GM23338 (cell line): ENCODE measurements around the gene C2CD4A. TPM values are rescaled to one million over a fixed set of nuclear protein-coding genes. Genes with fewer than 3 reads are reported as not detected.

Source experiments
- ATAC-seq: fragments of 200-7000 bp; cut with Tn5 transposase; 3 replicates; pipeline ENCODE4 v1.9.1; 2020
- DNase-seq: peaks from one replicate; pipeline ENCODE4 v3.0.0-alpha.2; 2015; ENCODE audit warnings: low spot score
- H2AFZ ChIP-seq: fragments of 200-600 bp; sonication (generic); 2 replicates; pipeline ENCODE4 v1.8.0; 2016; ENCODE audit warnings: antibody characterized with exemption, mild to moderate bottlenecking, moderate library complexity
- H3F3A ChIP-seq: fragments of 200-600 bp; sonication (generic); replicated peaks from 2 replicates; pipeline ENCODE4 v1.8.0; 2017; ENCODE audit warnings: antibody characterized with exemption, mixed run types, low read depth
- H3K27ac ChIP-seq: fragments of 200-600 bp; sonication (generic); 2 replicates; pipeline ENCODE4 v1.6.1; 2016; ENCODE audit warnings: low read depth
- H3K27me3 ChIP-seq: fragments of 200-600 bp; sonication (generic); 2 replicates; pipeline ENCODE4 v1.8.0; 2016; ENCODE audit warnings: mild to moderate bottlenecking, mixed run types, moderate library complexity; ENCODE audit not compliant: insufficient read depth
- H3K36me3 ChIP-seq: fragments of 200-600 bp; sonication (generic); 2 replicates; pipeline ENCODE4 v1.8.0; 2016; ENCODE audit warnings: mild to moderate bottlenecking; ENCODE audit not compliant: insufficient read depth
- H3K4me1 ChIP-seq: fragments of 200-600 bp; sonication (generic); 2 replicates; pipeline ENCODE4 v1.8.0; 2016; ENCODE audit warnings: mild to moderate bottlenecking, moderate library complexity; ENCODE audit not compliant: insufficient read depth
- H3K4me2 ChIP-seq: fragments of 200-600 bp; sonication (generic); 2 replicates; pipeline ENCODE4 v1.7.1; 2017; ENCODE audit warnings: mixed run types
- H3K4me3 ChIP-seq: fragments of 200-600 bp; sonication (generic); 2 replicates; pipeline ENCODE4 v1.6.1; 2016; ENCODE audit warnings: mixed run types
- H3K79me2 ChIP-seq: fragments of 200-600 bp; sonication (generic); replicated peaks from 2 replicates; pipeline ENCODE4 v1.8.0; 2017; ENCODE audit warnings: mild to moderate bottlenecking; ENCODE audit not compliant: insufficient read depth
- H3K9me2 ChIP-seq: fragments of 200-600 bp; sonication (generic); 2 replicates; pipeline ENCODE4 v1.8.0; 2017; ENCODE audit not compliant: insufficient read depth
- H4K20me1 ChIP-seq: fragments of 200-600 bp; sonication (generic); replicated peaks from 2 replicates; pipeline ENCODE4 v1.8.0; 2017; ENCODE audit warnings: mild to moderate bottlenecking; ENCODE audit not compliant: insufficient read depth
- H3K27ac Mint-ChIP-seq: 2 replicates; pipeline ENCODE4 v1.8.0; 2020; ENCODE audit warnings: inconsistent platforms, mild to moderate bottlenecking, moderate library complexity, mixed read lengths
- H3K27me3 Mint-ChIP-seq: 3 replicates; pipeline ENCODE4 v1.8.0; 2022; ENCODE audit warnings: low read depth, mild to moderate bottlenecking, moderate library complexity, mixed read lengths, inconsistent platforms; ENCODE audit not compliant: insufficient read depth, poor library complexity
- H3K36me3 Mint-ChIP-seq: 3 replicates; pipeline ENCODE4 v1.8.0; 2021; ENCODE audit warnings: low read depth, mild to moderate bottlenecking, inconsistent platforms, moderate library complexity, mixed read lengths
- H3K4me1 Mint-ChIP-seq: 3 replicates; pipeline ENCODE4 v1.8.0; 2020; ENCODE audit warnings: mild to moderate bottlenecking, inconsistent platforms, mixed read lengths
- H3K4me3 Mint-ChIP-seq: 3 replicates; pipeline ENCODE4 v1.8.0; 2021; ENCODE audit warnings: moderate library complexity, mild to moderate bottlenecking, inconsistent platforms, mixed read lengths
- H3K9me3 Mint-ChIP-seq: 3 replicates; pipeline ENCODE4 v1.8.0; 2020; ENCODE audit warnings: moderate library complexity, mild to moderate bottlenecking, inconsistent platforms, mixed read lengths
- CREB1 ChIP-seq: fragments of 250-450 bp; sonication (Bioruptor Pico); IDR thresholded peaks from 2 replicates; pipeline ENCODE4 v1.5.0; 2020; ENCODE audit warnings: low read depth, mild to moderate bottlenecking, moderate library complexity
- EZH2 ChIP-seq: fragments of 200-600 bp; sonication (generic); IDR thresholded peaks from one replicate; pipeline ENCODE4 v1.8.0; 2017; ENCODE audit warnings: antibody characterized with exemption, mild to moderate bottlenecking, low read depth; ENCODE audit not compliant: unreplicated experiment
- EZH2phosphoT487 ChIP-seq: fragments of 200-600 bp; sonication (generic); IDR thresholded peaks from one replicate; pipeline ENCODE4 v1.8.1; 2018; ENCODE audit warnings: antibody characterized with exemption; ENCODE audit not compliant: unreplicated experiment
- NANOG ChIP-seq: IDR thresholded peaks from 2 replicates; pipeline ENCODE4 v1.6.1; 2016; ENCODE audit warnings: antibody characterized with exemption, borderline replicate concordance
- POLR2AphosphoS5 ChIP-seq: IDR thresholded peaks from 2 replicates; pipeline ENCODE4 v1.6.1; 2016; ENCODE audit warnings: antibody characterized with exemption, low read depth
- STAT1 ChIP-seq: IDR thresholded peaks from one replicate; pipeline ENCODE4 v1.6.1; 2016; ENCODE audit warnings: antibody characterized with exemption; ENCODE audit not compliant: unreplicated experiment
- polyA plus RNA-seq: library from polyadenylated mRNA; unstranded; fragments of >200 nt; fragmentation: Nextera tagmentation; extraction: Ambion mirVana; gene quantifications from 2 replicates; pipeline ENCODE4 v1.2.1, GENCODE V29; 2016
- total RNA-seq: library from RNA; depleted of rRNA; stranded (reverse); fragments of >200 nt; shearing (Covaris generic); gene quantifications from 2 replicates; pipeline ENCODE4 v1.2.3, GENCODE V29; 2014
- TF ChIP-seq, protein P1 (sequence below): IDR thresholded peaks from one replicate; pipeline ENCODE4 v1.6.1; 2018; ENCODE audit warnings: antibody characterized with exemption; ENCODE audit not compliant: unreplicated experiment
- TF ChIP-seq, protein P2 (sequence below), 2 experiments: fragments of 200-600 bp in 1 of 2; sonication (generic) in 1 of 2; conservative IDR thresholded peaks; 2 replicates each; pipeline versions ENCODE4 v1.5.1 to v1.6.1; 2016 to 2017; ENCODE audit warnings: antibody characterized with exemption in 2 of 2, low read depth in 2 of 2, mild to moderate bottlenecking in 2 of 2, moderate library complexity in 1 of 2
- TF ChIP-seq, protein P3 (sequence below): IDR thresholded peaks from 2 replicates; pipeline ENCODE4 v1.6.1; 2016; ENCODE audit warnings: antibody characterized with exemption

C2CD4A gene
- total and polyA plus RNA-seq, 2 experiments from 2014 or later: 0.07 TPM; not detected in 1

DNA sequence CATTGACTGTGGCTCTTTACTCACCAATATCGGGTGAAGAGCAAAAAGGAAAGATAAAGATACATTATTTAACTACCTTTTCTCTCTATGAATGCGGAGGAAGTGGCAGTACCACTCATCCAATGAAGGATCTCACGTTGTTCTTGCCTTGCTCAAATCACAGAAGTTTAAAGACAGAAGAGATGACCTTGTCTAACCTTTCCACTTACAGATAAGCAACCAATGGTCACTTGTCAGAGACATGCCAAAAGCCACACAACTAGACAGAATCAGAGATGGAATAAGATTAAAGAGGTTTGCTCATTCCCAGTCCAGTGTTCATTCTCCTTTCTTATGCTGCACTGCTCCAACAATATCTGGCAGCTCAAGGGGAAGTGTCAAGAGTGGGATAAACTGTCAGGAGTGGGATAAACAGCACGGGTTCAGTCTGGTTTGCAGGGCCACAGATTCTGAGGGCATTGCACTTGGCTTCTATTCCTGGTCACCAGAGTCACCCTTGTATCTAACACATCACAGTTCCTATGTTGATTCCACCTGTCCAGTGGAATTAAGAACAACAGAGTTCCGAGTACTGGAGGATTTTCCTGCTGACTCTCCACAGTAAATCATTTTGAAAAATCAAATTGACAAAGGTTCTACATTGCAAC is 13.2 kb upstream of the C2CD4A start (continued):
- TF ChIP-seq, protein P1, sequence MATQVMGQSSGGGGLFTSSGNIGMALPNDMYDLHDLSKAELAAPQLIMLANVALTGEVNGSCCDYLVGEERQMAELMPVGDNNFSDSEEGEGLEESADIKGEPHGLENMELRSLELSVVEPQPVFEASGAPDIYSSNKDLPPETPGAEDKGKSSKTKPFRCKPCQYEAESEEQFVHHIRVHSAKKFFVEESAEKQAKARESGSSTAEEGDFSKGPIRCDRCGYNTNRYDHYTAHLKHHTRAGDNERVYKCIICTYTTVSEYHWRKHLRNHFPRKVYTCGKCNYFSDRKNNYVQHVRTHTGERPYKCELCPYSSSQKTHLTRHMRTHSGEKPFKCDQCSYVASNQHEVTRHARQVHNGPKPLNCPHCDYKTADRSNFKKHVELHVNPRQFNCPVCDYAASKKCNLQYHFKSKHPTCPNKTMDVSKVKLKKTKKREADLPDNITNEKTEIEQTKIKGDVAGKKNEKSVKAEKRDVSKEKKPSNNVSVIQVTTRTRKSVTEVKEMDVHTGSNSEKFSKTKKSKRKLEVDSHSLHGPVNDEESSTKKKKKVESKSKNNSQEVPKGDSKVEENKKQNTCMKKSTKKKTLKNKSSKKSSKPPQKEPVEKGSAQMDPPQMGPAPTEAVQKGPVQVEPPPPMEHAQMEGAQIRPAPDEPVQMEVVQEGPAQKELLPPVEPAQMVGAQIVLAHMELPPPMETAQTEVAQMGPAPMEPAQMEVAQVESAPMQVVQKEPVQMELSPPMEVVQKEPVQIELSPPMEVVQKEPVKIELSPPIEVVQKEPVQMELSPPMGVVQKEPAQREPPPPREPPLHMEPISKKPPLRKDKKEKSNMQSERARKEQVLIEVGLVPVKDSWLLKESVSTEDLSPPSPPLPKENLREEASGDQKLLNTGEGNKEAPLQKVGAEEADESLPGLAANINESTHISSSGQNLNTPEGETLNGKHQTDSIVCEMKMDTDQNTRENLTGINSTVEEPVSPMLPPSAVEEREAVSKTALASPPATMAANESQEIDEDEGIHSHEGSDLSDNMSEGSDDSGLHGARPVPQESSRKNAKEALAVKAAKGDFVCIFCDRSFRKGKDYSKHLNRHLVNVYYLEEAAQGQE: no peak
- TF ChIP-seq NANOG (no peak), EZH2phosphoT487 (no peak), POLR2AphosphoS5 (no peak), STAT1 (no peak), CREB1 (CRISPR knock-in tag) (no peak), EZH2 (no peak)
- TF ChIP-seq, protein P2, sequence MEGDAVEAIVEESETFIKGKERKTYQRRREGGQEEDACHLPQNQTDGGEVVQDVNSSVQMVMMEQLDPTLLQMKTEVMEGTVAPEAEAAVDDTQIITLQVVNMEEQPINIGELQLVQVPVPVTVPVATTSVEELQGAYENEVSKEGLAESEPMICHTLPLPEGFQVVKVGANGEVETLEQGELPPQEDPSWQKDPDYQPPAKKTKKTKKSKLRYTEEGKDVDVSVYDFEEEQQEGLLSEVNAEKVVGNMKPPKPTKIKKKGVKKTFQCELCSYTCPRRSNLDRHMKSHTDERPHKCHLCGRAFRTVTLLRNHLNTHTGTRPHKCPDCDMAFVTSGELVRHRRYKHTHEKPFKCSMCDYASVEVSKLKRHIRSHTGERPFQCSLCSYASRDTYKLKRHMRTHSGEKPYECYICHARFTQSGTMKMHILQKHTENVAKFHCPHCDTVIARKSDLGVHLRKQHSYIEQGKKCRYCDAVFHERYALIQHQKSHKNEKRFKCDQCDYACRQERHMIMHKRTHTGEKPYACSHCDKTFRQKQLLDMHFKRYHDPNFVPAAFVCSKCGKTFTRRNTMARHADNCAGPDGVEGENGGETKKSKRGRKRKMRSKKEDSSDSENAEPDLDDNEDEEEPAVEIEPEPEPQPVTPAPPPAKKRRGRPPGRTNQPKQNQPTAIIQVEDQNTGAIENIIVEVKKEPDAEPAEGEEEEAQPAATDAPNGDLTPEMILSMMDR (conservative IDR thresholded peaks at IDR 0.05; ENCODE audit: low read depth in 2 of 2): no peak

DNA sequence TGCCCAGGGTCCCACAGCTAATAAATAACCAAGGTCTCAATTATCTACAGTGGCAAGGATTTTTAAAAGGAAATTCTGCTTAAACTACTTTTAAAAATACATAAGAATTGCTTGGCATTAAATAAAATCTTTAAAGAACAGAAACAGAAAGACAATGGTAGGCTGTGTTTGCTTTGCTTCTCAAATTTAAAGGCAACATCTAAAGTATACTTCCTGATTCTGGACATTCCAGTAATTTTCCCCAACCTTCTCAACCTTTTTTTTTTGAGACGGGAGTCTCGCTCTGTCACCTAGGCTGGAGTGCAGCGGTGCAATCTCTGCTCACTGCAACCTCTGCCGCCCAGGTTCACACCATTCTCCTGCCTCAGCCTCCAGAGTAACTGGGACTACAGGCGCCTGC is 11.8 kb upstream of the C2CD4A start:
- no peak overlapping the region for H3K4me3 Mint-ChIP-seq
- no peaks in the 10 kb centered on the region for H3F3A ChIP-seq
- DNase-seq: no peak
- H3K36me3 ChIP-seq: no peaks in the 10 kb centered on the region
- no peak overlapping the region for H2AFZ ChIP-seq
- ATAC-seq: no peak
- H4K20me1 ChIP-seq: no peaks in the 10 kb centered on the region; the same call in 1 of the 2 replicates
- no peaks in the 10 kb centered on the region; the same call in 2 of the 3 replicates for H3K4me1 Mint-ChIP-seq
- no peak overlapping the region; the same call in 1 of the 2 replicates for H3K4me2 ChIP-seq
- no peak overlapping the region for H3K27ac ChIP-seq
- H3K4me1 ChIP-seq: peaks cover 12% of the 10 kb centered on the region
- TF ChIP-seq, protein P3, sequence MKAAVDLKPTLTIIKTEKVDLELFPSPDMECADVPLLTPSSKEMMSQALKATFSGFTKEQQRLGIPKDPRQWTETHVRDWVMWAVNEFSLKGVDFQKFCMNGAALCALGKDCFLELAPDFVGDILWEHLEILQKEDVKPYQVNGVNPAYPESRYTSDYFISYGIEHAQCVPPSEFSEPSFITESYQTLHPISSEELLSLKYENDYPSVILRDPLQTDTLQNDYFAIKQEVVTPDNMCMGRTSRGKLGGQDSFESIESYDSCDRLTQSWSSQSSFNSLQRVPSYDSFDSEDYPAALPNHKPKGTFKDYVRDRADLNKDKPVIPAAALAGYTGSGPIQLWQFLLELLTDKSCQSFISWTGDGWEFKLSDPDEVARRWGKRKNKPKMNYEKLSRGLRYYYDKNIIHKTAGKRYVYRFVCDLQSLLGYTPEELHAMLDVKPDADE: no peak
- no peak for TF ChIP-seq EZH2
- TF ChIP-seq CREB1 (CRISPR knock-in tag): no peak
- H3K4me3 ChIP-seq: no peak overlapping the region
- H3K27me3 Mint-ChIP-seq: peaks cover 7% of the 10 kb centered on the region
- peaks cover 13% of the 10 kb centered on the region for H3K27me3 ChIP-seq
- peaks cover 33% of the 10 kb centered on the region for H3K79me2 ChIP-seq
- no peaks in the 10 kb centered on the region for H3K9me3 Mint-ChIP-seq
- H3K9me2 ChIP-seq: no peaks in the 10 kb centered on the region
- H3K36me3 Mint-ChIP-seq: no peaks in the 10 kb centered on the region; the same call in 1 of the 3 replicates
- no peak overlapping the region for H3K27ac Mint-ChIP-seq
